NCI-H1694 treated with DMSO at 0.1 percent for 48 hours (cell line): ENCODE results near the gene CDH9.
"Not testable (repeated sequence)": the region's sequence is repeated elsewhere in the genome, so short reads cannot be mapped to it uniquely, and the experiment has no call there.

Experiments
- DNase-seq: peaks from one replicate; lab custom pipeline; 2025; lab: John Stamatoyannopoulos, UW

CDH9 gene

GRCh38 chr5:26945901-26946300, 92.5 kb downstream of the CDH9 start:
- no peak for DNase-seq

- no peak for DNase-seq
These were observed 95.9 kb downstream of the CDH9 start for GRCh38 chr5:26942481-26942880.

DNA sequence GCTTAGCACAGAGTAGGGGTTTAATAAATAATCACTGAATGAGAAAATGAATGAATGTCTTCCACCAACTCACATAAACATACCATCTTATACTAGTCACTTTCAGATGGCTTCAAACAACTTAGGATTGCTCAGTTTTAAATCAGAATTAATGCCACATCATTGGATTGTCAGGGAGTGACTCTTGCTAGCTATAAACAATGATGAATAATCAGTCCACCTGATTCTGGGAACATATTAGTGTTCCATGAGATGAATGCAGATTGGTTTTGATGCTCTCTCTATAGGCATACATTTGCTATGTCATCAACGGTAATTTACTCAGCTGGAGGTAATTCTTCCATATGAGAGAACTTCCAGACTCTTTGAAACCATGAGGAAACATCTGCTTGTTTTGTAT, 97.4 kb downstream of the CDH9 start:
- DNase-seq, result peak; percentile 11

DNA sequence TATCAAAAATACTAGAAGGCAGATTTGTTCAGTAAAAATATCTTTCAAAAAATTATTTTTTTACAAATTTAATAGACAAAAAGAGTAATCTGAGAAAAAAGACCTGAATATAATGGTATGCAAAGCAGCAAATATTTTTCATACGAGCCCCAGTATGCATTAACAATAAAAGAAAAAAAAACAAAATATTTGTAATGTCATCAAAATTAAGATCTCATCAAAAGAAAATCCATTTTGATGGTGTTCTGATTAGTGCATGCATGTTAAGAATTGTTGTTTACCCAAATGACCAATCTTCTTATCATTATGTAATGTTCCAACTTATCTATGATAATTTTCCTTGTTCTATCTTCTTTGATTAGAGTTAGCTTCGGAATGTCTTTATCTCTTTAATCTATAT, 106.1 kb downstream of the CDH9 start:
- DNase-seq, result no peak

DNA sequence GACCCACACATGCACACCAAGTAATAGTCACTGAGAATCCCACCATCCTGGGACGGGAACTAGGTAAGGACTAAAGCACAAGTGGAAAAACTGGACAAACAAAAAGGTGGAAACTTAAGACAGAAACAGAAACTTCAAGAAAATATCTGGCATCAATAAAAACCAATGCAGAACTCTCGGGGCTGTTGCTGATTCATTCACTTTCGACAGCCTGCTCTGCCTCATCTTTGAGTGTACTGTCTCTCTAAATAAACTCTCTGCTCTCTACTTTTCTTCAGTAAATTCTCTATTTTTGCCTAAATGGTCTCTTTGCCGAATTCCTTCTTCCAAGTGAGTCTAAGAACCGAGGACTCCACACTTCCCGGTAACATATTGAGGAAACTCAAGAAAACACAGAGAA, 116.9 kb downstream of the CDH9 start:
- no peak for DNase-seq

DNA sequence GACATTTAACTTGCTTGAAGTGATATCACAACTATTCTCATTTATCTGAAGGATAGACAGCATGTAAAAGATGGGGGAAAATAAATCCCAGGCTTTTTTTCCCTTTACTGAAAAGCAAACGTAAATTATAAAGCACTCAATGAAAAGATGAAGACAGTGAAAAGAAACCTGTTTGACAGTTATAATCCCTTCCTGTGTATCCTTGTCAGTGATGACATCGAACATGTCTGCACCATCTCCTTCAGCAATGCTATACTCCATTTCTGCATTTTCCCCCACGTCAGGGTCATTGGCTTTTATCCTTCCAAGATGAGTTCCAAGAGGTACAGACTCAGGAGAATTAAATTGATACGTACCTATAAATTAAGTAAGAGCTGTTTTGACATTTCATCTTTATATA, 134.9 kb downstream of the CDH9 start:
- DNase-seq, result no peak

GRCh38 chr5:26894719-26895263, 143.6 kb downstream of the CDH9 start:
- DNase-seq, result peak; percentile 65

DNA sequence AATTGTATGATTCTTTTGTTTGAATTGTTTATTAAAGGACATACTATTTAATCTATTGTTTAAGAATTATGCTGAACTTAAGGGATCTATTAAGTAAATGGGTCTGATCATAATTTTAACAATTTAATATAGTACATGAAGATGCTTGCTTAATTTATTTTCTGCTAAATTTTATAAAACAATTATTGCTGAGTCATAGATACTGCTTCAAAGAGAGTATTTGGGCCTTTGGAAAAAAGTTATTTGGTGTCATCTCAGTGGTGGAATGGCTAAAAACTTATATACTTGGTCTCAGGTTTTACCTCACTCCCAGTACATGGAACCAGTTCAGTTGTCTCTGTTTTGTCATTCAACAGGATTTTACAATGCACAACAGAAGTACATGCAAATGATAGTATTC, 145.3 kb downstream of the CDH9 start:
- no peak for DNase-seq

- no peak for DNase-seq
These were observed 148.6 kb downstream of the CDH9 start for GRCh38 chr5:26889815-26890214.

- DNase-seq, result no peak
These were observed 153.9 kb downstream of the CDH9 start for GRCh38 chr5:26884481-26884880.

- no peak for DNase-seq
These were observed 155.0 kb downstream of the CDH9 start for GRCh38 chr5:26883375-26883774.

GRCh38 chr5:26881901-26882300, 156.5 kb downstream of the CDH9 start:
- no peak for DNase-seq

DNA sequence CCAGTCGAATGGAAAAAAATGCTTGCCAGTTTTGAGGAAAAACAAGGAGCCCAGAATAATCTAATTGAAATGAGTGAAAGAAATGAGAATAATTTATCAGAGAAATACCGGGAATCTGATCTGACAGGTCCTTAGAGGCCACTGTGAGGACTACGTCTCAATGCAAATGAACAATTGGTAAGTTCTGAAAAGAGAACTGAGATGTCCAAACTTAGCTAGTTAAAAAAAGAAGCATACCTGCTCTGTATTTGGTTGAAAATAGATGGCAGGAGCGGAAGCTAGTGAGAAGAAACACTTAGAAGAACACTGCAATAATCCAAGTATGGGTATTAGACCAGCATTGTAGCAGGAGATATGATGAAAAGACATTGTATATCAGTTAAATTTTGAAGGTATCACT, 161.2 kb downstream of the CDH9 start:
- DNase-seq, result no peak

DNA sequence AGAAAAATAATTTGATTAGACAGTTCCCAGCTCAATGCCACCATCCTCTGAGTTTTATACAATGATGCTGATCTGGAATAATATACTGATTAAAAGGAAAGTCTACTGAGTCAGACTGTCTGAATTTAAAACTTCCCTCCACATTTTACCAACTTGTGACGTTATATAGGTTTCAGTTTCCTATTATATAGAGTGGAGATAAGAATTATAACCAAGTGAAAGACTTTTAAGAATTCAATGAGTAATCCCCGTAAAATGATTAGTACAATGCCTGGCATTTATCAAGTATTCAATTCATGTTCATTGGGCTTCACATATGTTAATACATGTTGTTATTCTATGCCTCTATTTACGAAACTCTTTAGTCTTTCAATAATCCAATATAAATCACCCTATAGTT, 166.0 kb downstream of the CDH9 start:
- no peak for DNase-seq

- DNase-seq, result no peak
These were observed 168.6 kb downstream of the CDH9 start for GRCh38 chr5:26869781-26870180.

GRCh38 chr5:26868504-26868903, 169.9 kb downstream of the CDH9 start:
- no peak for DNase-seq

DNA sequence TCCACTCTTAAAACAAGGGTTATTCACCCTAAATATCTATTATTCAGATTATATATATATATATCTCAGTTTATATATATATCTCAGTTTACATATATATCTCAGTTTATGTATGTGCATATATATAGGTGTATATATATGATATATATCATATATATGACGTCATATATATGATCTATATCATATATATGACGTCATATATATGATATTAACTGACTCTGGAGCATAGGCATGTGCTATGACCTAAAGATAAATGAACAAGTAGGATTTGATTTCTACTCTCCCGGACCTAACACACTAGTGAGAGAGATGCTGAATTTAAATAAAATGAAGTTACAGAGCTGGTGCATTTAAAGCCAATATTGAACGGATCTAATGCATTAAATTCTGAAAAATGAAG, 174.3 kb downstream of the CDH9 start:
- no peak for DNase-seq

DNA sequence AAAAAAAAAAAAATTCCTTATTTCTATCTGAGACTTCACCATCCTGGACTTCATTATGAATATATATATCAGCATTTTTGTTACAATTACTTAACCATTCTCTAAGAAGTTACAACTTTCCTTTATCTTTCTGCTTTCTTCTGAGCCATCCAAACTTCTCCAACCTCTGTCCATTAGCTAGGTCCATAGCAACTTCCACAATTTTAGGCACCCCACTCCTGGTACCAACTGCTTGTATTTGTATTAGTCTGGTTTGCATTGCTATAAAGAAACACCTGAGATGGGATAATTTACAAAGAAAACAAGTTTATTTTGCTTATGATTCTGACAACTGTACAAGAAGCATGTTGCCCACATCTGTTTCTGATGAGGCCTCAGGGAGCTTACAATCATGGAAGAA, 182.1 kb downstream of the CDH9 start:
- no peak for DNase-seq

DNA sequence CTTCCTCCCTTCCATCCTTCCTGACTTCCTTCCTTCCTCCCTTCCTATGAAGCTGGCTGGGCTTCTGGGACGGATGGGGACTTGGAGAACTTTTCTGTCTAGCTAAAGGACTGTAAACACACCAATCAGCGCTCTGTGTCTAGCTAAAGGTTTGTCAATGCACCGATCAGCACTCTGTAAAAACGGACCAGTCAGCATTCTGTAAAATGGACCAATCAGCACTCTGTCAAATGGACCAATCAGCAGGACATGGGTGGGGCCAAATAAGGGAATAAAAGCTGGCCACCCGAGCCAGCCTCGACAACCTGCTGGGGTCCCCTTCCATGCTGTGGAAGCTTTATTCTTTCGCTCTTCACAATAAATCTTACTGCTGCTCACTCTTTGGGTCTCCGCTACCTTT, 185.9 kb downstream of the CDH9 start:
- DNase-seq, result not testable (repeated sequence)

DNA sequence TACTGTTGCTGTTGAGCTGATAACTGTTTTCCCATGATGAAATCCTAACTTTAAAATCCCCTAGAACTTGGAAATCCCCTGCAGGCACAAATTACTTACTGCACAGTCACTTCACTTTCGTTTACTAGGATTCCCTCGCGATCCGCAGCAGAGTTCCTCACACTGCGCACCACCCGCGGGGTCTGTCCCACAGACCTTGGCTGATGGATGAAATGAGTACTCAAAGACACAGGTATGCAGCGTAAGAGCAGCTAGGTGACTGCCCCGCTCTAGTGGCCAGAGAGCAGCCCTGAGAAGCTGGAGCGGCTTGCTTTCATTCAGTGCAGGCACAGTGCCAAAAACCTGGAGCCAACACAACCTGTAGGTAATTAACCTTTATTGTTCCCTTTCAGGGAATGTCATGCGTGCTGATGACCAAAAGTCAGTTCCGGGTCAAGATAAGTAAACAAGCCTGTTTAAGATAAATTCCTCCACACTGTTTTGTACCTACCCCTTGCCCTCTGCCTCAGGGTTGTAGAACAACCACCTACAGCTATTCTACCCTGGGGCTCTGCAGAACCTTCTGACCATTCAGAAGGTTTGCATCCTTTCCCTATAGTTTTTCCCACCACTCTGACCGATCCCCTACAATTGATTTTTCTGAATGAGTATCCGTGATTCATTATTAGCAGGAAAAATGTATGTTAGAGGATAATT, 191.2 kb downstream of the CDH9 start:
- DNase-seq, result no peak

DNA sequence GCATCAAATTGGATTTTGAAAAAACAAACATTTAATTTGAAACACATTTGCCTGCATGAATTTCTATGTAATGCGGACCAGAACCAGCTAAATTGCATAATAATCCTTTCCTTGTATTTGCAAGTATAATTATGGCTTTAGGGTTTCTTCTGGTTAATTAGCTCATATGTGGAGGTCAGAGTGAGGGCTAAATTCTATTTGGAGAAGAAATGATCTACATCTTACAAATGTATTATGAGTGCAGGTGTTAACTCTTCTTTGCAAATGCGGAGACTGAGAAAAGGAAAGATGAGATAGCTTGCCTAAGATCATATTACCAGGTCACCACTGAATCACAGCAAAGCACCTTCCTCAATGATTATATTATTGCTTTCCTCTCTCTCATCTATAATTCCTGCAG, 194.7 kb downstream of the CDH9 start:
- no peak for DNase-seq

GRCh38 chr5:26833596-26833995, 204.8 kb downstream of the CDH9 start:
- no peak for DNase-seq
